ENCODE measurements around the gene OTUB2.

DNA sequence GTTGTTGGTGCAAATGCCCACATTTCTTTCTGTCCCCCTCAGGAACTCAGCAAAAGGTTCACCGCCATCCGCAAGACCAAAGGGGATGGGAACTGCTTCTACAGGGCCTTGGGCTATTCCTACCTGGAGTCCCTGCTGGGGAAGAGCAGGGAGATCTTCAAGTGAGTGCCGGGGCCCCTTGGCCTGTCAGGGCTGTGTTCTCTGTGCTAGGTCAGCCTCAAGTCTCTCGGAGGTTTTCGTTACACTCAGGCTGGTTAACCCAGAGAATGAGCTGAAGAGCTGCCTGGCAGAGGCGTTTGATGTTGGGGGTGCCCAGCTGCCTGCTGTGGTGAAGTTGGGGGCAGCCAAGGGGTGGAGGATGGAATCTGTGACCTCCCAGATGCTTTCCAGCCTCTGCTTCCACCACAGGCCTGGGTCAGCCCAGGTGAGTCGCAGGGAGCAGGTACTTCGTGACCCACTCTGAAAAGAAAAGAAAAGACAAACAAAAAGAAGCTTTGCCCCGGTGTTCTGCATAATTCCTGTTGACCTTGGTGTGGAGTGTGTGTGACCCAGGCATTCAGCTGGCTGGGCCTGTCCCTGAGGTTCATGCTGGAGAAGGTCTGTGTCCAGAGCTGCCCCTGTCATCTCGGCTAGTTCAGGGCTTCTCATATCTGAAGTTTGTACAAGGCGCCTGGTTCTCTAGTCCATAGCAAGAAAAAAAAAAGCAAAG is 12.9 kb downstream of the OTUB2 start:
- TF ChIP-seq TAF7 (optimal IDR thresholded peaks at IDR 0.05; ENCODE audit: borderline replicate concordance, low read depth, low read length) = no peak
- TF ChIP-seq GABPA (IDR thresholded peaks at IDR 0.05; ENCODE audit: borderline replicate concordance, insufficient read depth, low read length) = no peak

All from H1 (cell line).